A673 (cell line): Measurements from ENCODE around the gene CEP164. TPM values are rescaled to one million over a fixed set of nuclear protein-coding genes. Genes with fewer than 3 reads are reported as not detected.

Experiments used
- BruUV-seq: library from RNA; stranded (reverse); fragments of 400-500 nt; replicated peaks from 2 replicates; lab custom pipeline; 2021; lab: Mats Ljungman, UMichigan
- CTCF ChIA-PET: fragments of 300-600 bp; sonication (Branson Sonifier 250); formaldehyde crosslinking; loops from one replicate; lab custom pipeline; 2022; ENCODE audit warnings: antibody characterized with exemption; lab: Charles Lee
- POLR2A ChIA-PET: fragments of 300-600 bp; sonication (Branson Sonifier 250); formaldehyde crosslinking; loops from one replicate; lab custom pipeline; 2022; ENCODE audit warnings: antibody characterized with exemption; ENCODE audit not compliant: low non-redundant PET; lab: Charles Lee
- DNase-seq: peaks from one replicate; pipeline ENCODE4 v3.0.0-alpha.2; 2015; ENCODE audit warnings: low spot score
- H3K27ac ChIP-seq: fragments of 200-600 bp; sonication (generic); 2 replicates; pipeline ENCODE4 v1.5.1; 2016; ENCODE audit warnings: mixed run types, low read depth, mild to moderate bottlenecking, mixed read lengths, antibody characterized with exemption, low read length; ENCODE audit not compliant: poor library complexity, severe bottlenecking
- H3K27me3 ChIP-seq: fragments of 200-600 bp; sonication (generic); replicated peaks from 2 replicates; pipeline ENCODE4 v1.6.1; 2017; ENCODE audit warnings: mixed run types, low read depth, mild to moderate bottlenecking, mixed read lengths, antibody characterized with exemption, low read length; ENCODE audit not compliant: insufficient read depth, poor library complexity
- H3K36me3 ChIP-seq: fragments of 200-600 bp; sonication (generic); 2 replicates; pipeline ENCODE4 v1.6.1; 2016; ENCODE audit warnings: mixed run types, mild to moderate bottlenecking, mixed read lengths, antibody characterized with exemption, low read length; ENCODE audit not compliant: insufficient read depth, poor library complexity, severe bottlenecking
- H3K4me1 ChIP-seq: fragments of 200-600 bp; sonication (generic); 2 replicates; pipeline ENCODE4 v1.6.1; 2017; ENCODE audit warnings: mixed run types, mild to moderate bottlenecking, mixed read lengths, antibody characterized with exemption, low read length; ENCODE audit not compliant: insufficient read depth, poor library complexity, severe bottlenecking
- H3K4me3 ChIP-seq: fragments of 200-600 bp; sonication (generic); 2 replicates; pipeline ENCODE4 v1.5.1; 2016; ENCODE audit warnings: low read depth, mixed run types, mild to moderate bottlenecking, mixed read lengths, low read length; ENCODE audit not compliant: poor library complexity, severe bottlenecking
- H3K9me3 ChIP-seq: fragments of 200-600 bp; sonication (generic); 2 replicates; pipeline ENCODE4 v1.6.1; 2016; ENCODE audit warnings: mixed run types, low read depth, mild to moderate bottlenecking, mixed read lengths, antibody characterized with exemption, low read length; ENCODE audit not compliant: poor library complexity, severe bottlenecking
- EZH2 ChIP-seq: fragments of 200-600 bp; sonication (generic); IDR thresholded peaks from 2 replicates; pipeline ENCODE4 v1.6.1; 2017; ENCODE audit warnings: borderline replicate concordance, low read depth, mild to moderate bottlenecking, mixed read lengths, antibody characterized with exemption, low read length; ENCODE audit not compliant: poor library complexity, severe bottlenecking
- intact Hi-C: fragments of 100-400 bp; cut with micrococcal nuclease; formaldehyde crosslinking; loops from one replicate; pipeline ENCODE4 v1.10.0; 2022; ENCODE audit not compliant: unreplicated experiment
- total RNA-seq: library from RNA; stranded (reverse); gene quantifications from 2 replicates; pipeline ENCODE4 v1.2.3, GENCODE V29; 2021
- TF ChIP-seq, protein P1 (sequence below): fragments of 300-800, 200-600 bp; sonication (generic); conservative IDR thresholded peaks from 2 replicates; pipeline ENCODE4 v1.5.1; 2017; ENCODE audit warnings: low read depth, mild to moderate bottlenecking, antibody characterized with exemption, low read length, moderate library complexity, mixed read lengths

Gene CEP164
- total RNA-seq, 1 experiment from 2014 or later = 39.4 TPM

DNA sequence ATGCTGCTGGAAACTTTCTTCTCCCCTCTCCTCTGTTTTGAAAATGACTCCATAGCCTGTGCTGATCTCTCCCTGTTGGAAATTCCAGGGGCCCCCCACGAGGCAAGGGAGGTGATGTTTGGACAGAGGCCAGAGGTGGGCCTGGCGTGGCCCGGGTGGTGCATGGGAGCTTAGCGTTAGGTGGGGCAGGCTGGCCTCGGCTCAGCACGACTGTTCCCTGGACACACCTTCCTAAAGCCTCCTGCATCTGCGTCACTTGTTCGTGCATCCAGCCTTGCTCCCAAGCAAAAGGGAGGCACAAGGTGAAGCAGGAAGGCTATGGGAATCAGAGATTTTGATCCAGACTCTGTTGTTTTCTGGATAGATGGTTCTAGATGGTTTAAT, 135.2 kb downstream of the CEP164 start:
- intact Hi-C loops = no loop called here
- H3K27ac ChIP-seq = no peak overlapping the region
- CTCF ChIA-PET = no interaction called here
- no peaks in the 10 kb centered on the region for H3K36me3 ChIP-seq
- POLR2A ChIA-PET = no interaction called here
- H3K27me3 ChIP-seq = no peaks in the 10 kb centered on the region
- no TSS peak for BruUV-seq
- TF ChIP-seq EZH2 = no peak
- TF ChIP-seq, protein P1, sequence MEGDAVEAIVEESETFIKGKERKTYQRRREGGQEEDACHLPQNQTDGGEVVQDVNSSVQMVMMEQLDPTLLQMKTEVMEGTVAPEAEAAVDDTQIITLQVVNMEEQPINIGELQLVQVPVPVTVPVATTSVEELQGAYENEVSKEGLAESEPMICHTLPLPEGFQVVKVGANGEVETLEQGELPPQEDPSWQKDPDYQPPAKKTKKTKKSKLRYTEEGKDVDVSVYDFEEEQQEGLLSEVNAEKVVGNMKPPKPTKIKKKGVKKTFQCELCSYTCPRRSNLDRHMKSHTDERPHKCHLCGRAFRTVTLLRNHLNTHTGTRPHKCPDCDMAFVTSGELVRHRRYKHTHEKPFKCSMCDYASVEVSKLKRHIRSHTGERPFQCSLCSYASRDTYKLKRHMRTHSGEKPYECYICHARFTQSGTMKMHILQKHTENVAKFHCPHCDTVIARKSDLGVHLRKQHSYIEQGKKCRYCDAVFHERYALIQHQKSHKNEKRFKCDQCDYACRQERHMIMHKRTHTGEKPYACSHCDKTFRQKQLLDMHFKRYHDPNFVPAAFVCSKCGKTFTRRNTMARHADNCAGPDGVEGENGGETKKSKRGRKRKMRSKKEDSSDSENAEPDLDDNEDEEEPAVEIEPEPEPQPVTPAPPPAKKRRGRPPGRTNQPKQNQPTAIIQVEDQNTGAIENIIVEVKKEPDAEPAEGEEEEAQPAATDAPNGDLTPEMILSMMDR = no peak
- no peak for DNase-seq
- H3K4me1 ChIP-seq = no peaks in the 10 kb centered on the region
- no peak overlapping the region for H3K4me3 ChIP-seq
- no peaks in the 10 kb centered on the region for H3K9me3 ChIP-seq

Other genes with a start within 250 kb of the CEP164 start
- gene SIK3, start 229.4 kb upstream of the CEP164 start, total RNA-seq = 71.9 and 81.7 TPM in 2 replicates
- 153 and 160 TPM in 2 replicates for gene PAFAH1B2, start 183.6 kb upstream of the CEP164 start, total RNA-seq
- 33.5 and 43.6 TPM in 2 replicates for gene SIDT2, start 149.1 kb upstream of the CEP164 start, total RNA-seq
- gene TAGLN, start 128.5 kb upstream of the CEP164 start, total RNA-seq = 19.4 and 27.2 TPM in 2 replicates
- gene PCSK7, start 95.8 kb upstream of the CEP164 start, total RNA-seq = 49.0 and 53.2 TPM in 2 replicates
- 37.8 and 50.3 TPM in 2 replicates for gene RNF214, start 95.2 kb upstream of the CEP164 start, total RNA-seq
- gene BACE1-AS, start 36.5 kb upstream of the CEP164 start, total RNA-seq = 13.7 and 18.0 TPM in 2 replicates
- gene BACE1, start 11.6 kb upstream of the CEP164 start, total RNA-seq = 13.7 and 15.0 TPM in 2 replicates